Natural killer cell (primary cell): ENCODE results near the gene IGF1. TPM values are rescaled to one million over a fixed set of nuclear protein-coding genes. Genes with fewer than 3 reads are reported as not detected.

ENCODE experiments used
- ATAC-seq, 3 donors: fragments of 150-1000 bp in 2 of 3; fragments of 200-7000 bp in 1 of 3; cut with Tn5 transposase; 1 replicate in 1 of 3; 2 replicates in 2 of 3; pipeline ENCODE4 v1.10.0; 2021; ENCODE audit warnings: mild to moderate bottlenecking in 2 of 3, moderate library complexity in 2 of 3
- DNase-seq, 2 donors: peaks; one replicate each; pipeline versions ENCODE4 v3.0.0 to v3.0.0-alpha.2; 2013 to 2021; ENCODE audit warnings: mixed read lengths in 1 of 2
- H3K27ac ChIP-seq: one replicate; pipeline ENCODE4 v1.5.1; 2013; ENCODE audit warnings: mild to moderate bottlenecking, low read length
- H3K27me3 ChIP-seq: one replicate; pipeline ENCODE4 v1.6.1; 2013; ENCODE audit warnings: low read length; ENCODE audit not compliant: control insufficient read depth, insufficient read depth
- H3K36me3 ChIP-seq: one replicate; pipeline ENCODE4 v1.6.1; 2013; ENCODE audit warnings: low read length; ENCODE audit not compliant: control insufficient read depth, insufficient read depth
- H3K4me1 ChIP-seq: one replicate; pipeline ENCODE4 v1.6.1; 2013; ENCODE audit warnings: low read length; ENCODE audit not compliant: control insufficient read depth, insufficient read depth
- H3K4me3 ChIP-seq: one replicate; pipeline ENCODE4 v1.5.1; 2013; ENCODE audit warnings: low read length
- H3K9me3 ChIP-seq: one replicate; pipeline ENCODE4 v1.6.1; 2013; ENCODE audit warnings: low read length; ENCODE audit not compliant: control insufficient read depth, insufficient read depth
- H3K27ac Mint-ChIP-seq, 2 donors: one replicate each; pipeline ENCODE4 v1.8.0; 2022; ENCODE audit warnings: mild to moderate bottlenecking in 2 of 2, mixed read lengths in 2 of 2, moderate library complexity in 1 of 2
- H3K27me3 Mint-ChIP-seq, 2 donors: one replicate each; pipeline ENCODE4 v1.8.0; 2022; ENCODE audit warnings: low read depth in 2 of 2, mixed read lengths in 2 of 2
- H3K36me3 Mint-ChIP-seq: one replicate; pipeline ENCODE4 v1.8.0; 2022; ENCODE audit warnings: mixed read lengths
- H3K4me1 Mint-ChIP-seq, 2 donors: one replicate each; pipeline ENCODE4 v1.8.0; 2022; ENCODE audit warnings: mixed read lengths in 2 of 2
- H3K4me3 Mint-ChIP-seq: one replicate; pipeline ENCODE4 v1.8.0; 2022; ENCODE audit warnings: mild to moderate bottlenecking, moderate library complexity, mixed read lengths
- H3K9me3 Mint-ChIP-seq, 2 donors: one replicate each; pipeline ENCODE4 v1.8.0; 2022; ENCODE audit warnings: mixed read lengths in 2 of 2
- CTCF ChIP-seq: fragments of 200-600 bp; IDR thresholded peaks from one replicate; pipeline ENCODE4 v1.8.0; 2022; ENCODE audit warnings: antibody characterized with exemption
- WGBS: methylation state at CpG from one replicate; pipeline ENCODE4 v1.1.7; 2013; ENCODE audit warnings: missing lambda C conversion rate; ENCODE audit not compliant: insufficient coverage; 5-methylcytosine and 5-hydroxymethylcytosine counted together
- intact Hi-C: fragments of 100-400 bp; cut with micrococcal nuclease; formaldehyde crosslinking; loops from one replicate; pipeline ENCODE4 v1.14.2; 2022
- total RNA-seq, 4 donors: library from RNA; stranded (reverse); fragments of 120-200 nt in 1 of 4; gene quantifications; one replicate each; pipeline versions ENCODE4 v1.2.3 to v1.2.4, GENCODE V29; 2013 to 2022

Gene IGF1
- total RNA-seq, 3 donors from 2014 or later (not counting 1 experiment from before 2014, with no cell fraction given) = 0.48 TPM; not detected in 2

- Mint-ChIP-seq H3K36me3 (no peaks in the 10 kb centered on the region), H3K4me1 (no peaks in the 10 kb centered on the region), H3K4me3 (no peak overlapping the region), H3K27ac (no peak overlapping the region), H3K9me3 (peaks cover 4% of the 10 kb centered on the region in 2 donors), H3K27me3 (peaks cover 4 to 7% of the 10 kb centered on the region in 2 donors)
- 76% methylated on average over 3 of the region's 5 CpGs for WGBS
- Histone ChIP-seq H3K36me3 (no peaks in the 10 kb centered on the region), H3K4me1 (no peaks in the 10 kb centered on the region), H3K9me3 (no peaks in the 10 kb centered on the region), H3K27ac (no peak overlapping the region), H3K4me3 (no peak overlapping the region), H3K27me3 (no peaks in the 10 kb centered on the region)
- TF ChIP-seq CTCF = no peak
- intact Hi-C loops = no loop called here
- DNase-seq (peak in 1 of 2 donors; percentile 17), ATAC-seq (no peak)
Observed at GRCh38 chr12:102421802-102422583, 58.4 kb downstream of the IGF1 start.

- H3K4me3 ChIP-seq = no peak overlapping the region
- intact Hi-C loops = no loop called here
- H3K36me3 ChIP-seq = no peaks in the 10 kb centered on the region
- Mint-ChIP-seq H3K27ac (no peak overlapping the region), H3K36me3 (no peaks in the 10 kb centered on the region), H3K27me3 (peaks cover 0 to 7% of the 10 kb centered on the region in 2 donors), H3K4me3 (no peak overlapping the region), H3K4me1 (no peaks in the 10 kb centered on the region), H3K9me3 (peaks cover 0 to 4% of the 10 kb centered on the region in 2 donors)
- WGBS = 92% methylated on average over 9 of the region's 11 CpGs
- TF ChIP-seq CTCF = no peak
- H3K4me1 ChIP-seq = no peaks in the 10 kb centered on the region
- no peak for DNase-seq
- no peak for ATAC-seq
- H3K27ac ChIP-seq = no peak overlapping the region
- H3K9me3 ChIP-seq = no peaks in the 10 kb centered on the region
- no peaks in the 10 kb centered on the region for H3K27me3 ChIP-seq
Observed at GRCh38 chr12:102419094-102419764, 61.1 kb downstream of the IGF1 start.

GRCh38 chr12:102417055-102417454, 63.3 kb downstream of the IGF1 start:
- no peaks in the 10 kb centered on the region for H3K4me1 Mint-ChIP-seq
- H3K4me3 Mint-ChIP-seq = no peak overlapping the region
- WGBS = 92% methylated on average over 2 of the region's 2 CpGs
- H3K9me3 ChIP-seq = no peaks in the 10 kb centered on the region
- H3K9me3 Mint-ChIP-seq = peaks cover 0 to 4% of the 10 kb centered on the region in 2 donors
- no peaks in the 10 kb centered on the region for H3K36me3 ChIP-seq
- intact Hi-C loops = no loop called here
- TF ChIP-seq CTCF = no peak
- no peaks in the 10 kb centered on the region for H3K27me3 ChIP-seq
- no peak for DNase-seq
- peaks cover 0 to 7% of the 10 kb centered on the region in 2 donors for H3K27me3 Mint-ChIP-seq
- H3K27ac ChIP-seq = no peak overlapping the region
- no peaks in the 10 kb centered on the region for H3K36me3 Mint-ChIP-seq
- no peaks in the 10 kb centered on the region for H3K4me1 ChIP-seq
- ATAC-seq = no peak
- H3K27ac Mint-ChIP-seq = no peak overlapping the region
- no peak overlapping the region for H3K4me3 ChIP-seq
